Mesendoderm (in vitro differentiated cells): Measurements from ENCODE around the gene GMIP.

Experiments
- DNase-seq: peaks from one replicate; pipeline ENCODE4 v3.0.0; 2013
- H2AK5ac ChIP-seq: 2 replicates; pipeline ENCODE4 v1.6.1; 2013; ENCODE audit warnings: low read length, inconsistent platforms
- H2BK120ac ChIP-seq: 2 replicates; pipeline ENCODE4 v1.6.1; 2013; ENCODE audit warnings: low read depth, mild to moderate bottlenecking, low read length, moderate library complexity, mixed read lengths
- H2BK15ac ChIP-seq: replicated peaks from 2 replicates; pipeline ENCODE4 v1.6.1; 2013; ENCODE audit warnings: low read depth, mild to moderate bottlenecking, moderate library complexity
- H2BK5ac ChIP-seq: 2 replicates; pipeline ENCODE4 v1.6.1; 2013; ENCODE audit warnings: low read length, inconsistent platforms
- H3K18ac ChIP-seq: 2 replicates; pipeline ENCODE4 v1.6.1; 2013; ENCODE audit warnings: mild to moderate bottlenecking, low read length, mixed read lengths
- H3K23ac ChIP-seq: one replicate; pipeline ENCODE4 v1.6.1; 2013; ENCODE audit warnings: low read length
- H3K27ac ChIP-seq: 2 replicates; pipeline ENCODE4 v1.5.1; 2013; ENCODE audit warnings: low read depth, mild to moderate bottlenecking, inconsistent platforms, low read length, moderate library complexity
- H3K27me3 ChIP-seq: 2 replicates; pipeline ENCODE4 v1.6.1; 2013; ENCODE audit warnings: low read length, control low read depth, mild to moderate bottlenecking, inconsistent platforms; ENCODE audit not compliant: insufficient read depth, poor library complexity
- H3K36me3 ChIP-seq: 2 replicates; pipeline ENCODE4 v1.6.1; 2013; ENCODE audit warnings: low read length, inconsistent platforms; ENCODE audit not compliant: control insufficient read depth, insufficient read depth
- H3K4ac ChIP-seq: one replicate; pipeline ENCODE4 v1.6.1; 2013; ENCODE audit warnings: low read depth, mild to moderate bottlenecking, low read length, moderate library complexity
- H3K4me1 ChIP-seq: 2 replicates; pipeline ENCODE4 v1.6.1; 2013; ENCODE audit warnings: low read depth, low read length, inconsistent platforms; ENCODE audit not compliant: control insufficient read depth
- H3K4me2 ChIP-seq: 2 replicates; pipeline ENCODE4 v1.6.1; 2013; ENCODE audit warnings: low read length
- H3K4me3 ChIP-seq: 2 replicates; pipeline ENCODE4 v1.5.1; 2013; ENCODE audit warnings: mild to moderate bottlenecking, low read length
- H3K56ac ChIP-seq: one replicate; pipeline ENCODE4 v1.6.1; 2013; ENCODE audit warnings: low read length
- H3K79me1 ChIP-seq: 2 replicates; pipeline ENCODE4 v1.6.1; 2013; ENCODE audit warnings: low read length, inconsistent platforms
- H3K79me2 ChIP-seq: 2 replicates; pipeline ENCODE4 v1.6.1; 2013; ENCODE audit warnings: mild to moderate bottlenecking, low read length; ENCODE audit not compliant: control insufficient read depth, insufficient read depth
- H3K9ac ChIP-seq: 2 replicates; pipeline ENCODE4 v1.6.1; 2013; ENCODE audit warnings: low read length, inconsistent platforms
- H4K5ac ChIP-seq: one replicate; pipeline ENCODE4 v1.6.1; 2013; ENCODE audit warnings: low read length
- H4K8ac ChIP-seq: one replicate; pipeline ENCODE4 v1.6.1; 2013; ENCODE audit warnings: low read depth, mild to moderate bottlenecking, control low read depth, low read length, moderate library complexity
- WGBS: extraction: QIAGEN DNeasy Blood & Tissue Kit; methylation state at CpG from one replicate; pipeline ENCODE4 v1.1.7; 2013; ENCODE audit warnings: low lambda C conversion rate, missing lambda C conversion rate; ENCODE audit not compliant: insufficient coverage; ENCODE audit errors: extremely low coverage; 5-methylcytosine and 5-hydroxymethylcytosine counted together

Gene GMIP

GRCh38 chr19:19580418-19580817 is 63.0 kb downstream of the GMIP start:
- no peak overlapping the region for H2AK5ac ChIP-seq
- H3K27ac ChIP-seq = no peak overlapping the region
- H3K79me2 ChIP-seq = no peaks in the 10 kb centered on the region
- no peak overlapping the region for H3K4me2 ChIP-seq
- DNase-seq = no peak
- no peak overlapping the region for H3K4me3 ChIP-seq
- H3K79me1 ChIP-seq = no peaks in the 10 kb centered on the region
- H3K23ac ChIP-seq = no peak overlapping the region
- H3K9ac ChIP-seq = no peak overlapping the region
- H3K4ac ChIP-seq = no peak overlapping the region
- no peaks in the 10 kb centered on the region for H3K27me3 ChIP-seq
- H2BK15ac ChIP-seq = no peak overlapping the region
- no peak overlapping the region for H3K18ac ChIP-seq
- no CpG with 5 or more reads among the region's 4 CpGs for WGBS
- H3K4me1 ChIP-seq = no peaks in the 10 kb centered on the region
- no peak overlapping the region for H2BK120ac ChIP-seq
- no peak overlapping the region for H2BK5ac ChIP-seq
- H3K56ac ChIP-seq = no peak overlapping the region
- no peak overlapping the region for H4K5ac ChIP-seq
- no peaks in the 10 kb centered on the region for H3K36me3 ChIP-seq
- H4K8ac ChIP-seq = no peak overlapping the region

- DNase-seq = no peak
- H3K27ac ChIP-seq = no peak overlapping the region
- H2BK15ac ChIP-seq = no peak overlapping the region
- no peaks in the 10 kb centered on the region for H3K4me1 ChIP-seq
- no peaks in the 10 kb centered on the region for H3K79me2 ChIP-seq
- H3K4ac ChIP-seq = no peak overlapping the region
- no peak overlapping the region for H3K9ac ChIP-seq
- H4K5ac ChIP-seq = no peak overlapping the region
- H2BK5ac ChIP-seq = no peak overlapping the region
- H2AK5ac ChIP-seq = no peak overlapping the region
- no peaks in the 10 kb centered on the region for H3K36me3 ChIP-seq
- WGBS = no CpG with 5 or more reads among the region's 25 CpGs
- H3K18ac ChIP-seq = no peak overlapping the region
- no peak overlapping the region for H2BK120ac ChIP-seq
- no peaks in the 10 kb centered on the region for H3K79me1 ChIP-seq
- H3K23ac ChIP-seq = no peak overlapping the region
- no peak overlapping the region for H3K4me3 ChIP-seq
- no peak overlapping the region for H3K4me2 ChIP-seq
- no peak overlapping the region for H3K56ac ChIP-seq
- no peaks in the 10 kb centered on the region for H3K27me3 ChIP-seq
- no peak overlapping the region for H4K8ac ChIP-seq
These were observed 63.7 kb downstream of the GMIP start for GRCh38 chr19:19579533-19580361.
